Right renal pelvis (tissue), 4 donors: Measurements from ENCODE around the gene IL18R1. TPM values are rescaled to one million over a fixed set of nuclear protein-coding genes. Genes with fewer than 3 reads are reported as not detected.

Experiments
- DNase-seq, 4 donors: peaks; one replicate each; pipeline ENCODE4 v3.0.0-alpha.2; 2013; ENCODE audit warnings: low read depth in 4 of 4, low spot score in 3 of 4, missing footprints in 1 of 4
- polyA plus RNA-seq, 4 donors: library from polyadenylated mRNA; unstranded; fragments of 120-200 nt; gene quantifications; one replicate each; pipeline ENCODE4 v1.2.1, GENCODE V29; 2013; ENCODE audit not compliant: insufficient read length in 4 of 4

IL18R1 gene
- polyA plus RNA-seq, 4 donors, result 2.5 to 2.7 (median 2.5) TPM

DNA sequence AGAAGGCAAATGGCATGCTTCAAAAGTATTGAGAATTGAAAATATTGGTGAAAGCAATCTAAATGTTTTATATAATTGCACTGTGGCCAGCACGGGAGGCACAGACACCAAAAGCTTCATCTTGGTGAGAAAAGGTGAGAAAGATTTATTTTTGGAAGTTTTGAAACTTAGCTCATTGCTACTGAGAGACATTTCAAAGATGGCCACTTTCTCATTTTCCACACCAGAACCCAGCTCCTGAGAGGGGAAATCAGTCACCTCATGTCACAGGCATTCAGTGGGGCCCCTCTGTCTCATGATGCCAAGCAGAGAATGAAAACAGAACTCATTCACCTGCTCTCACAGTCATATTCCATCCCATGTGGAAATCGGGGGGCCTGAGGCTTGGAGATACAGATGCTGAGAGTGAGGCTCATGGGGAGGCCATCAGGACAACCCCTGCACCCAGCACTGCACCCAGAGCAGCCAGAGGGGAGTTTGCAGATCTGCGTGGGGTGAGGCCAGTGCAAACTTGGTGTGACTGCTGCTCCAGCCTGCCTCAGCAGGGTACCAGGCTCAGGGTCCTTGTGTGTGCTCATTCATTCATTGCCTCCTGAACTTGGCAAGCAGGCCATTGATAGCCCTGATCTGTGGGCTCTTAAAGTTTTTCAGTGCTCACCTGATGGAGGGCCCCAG, 31.4 kb downstream of the IL18R1 start:
- no peak for DNase-seq

DNA sequence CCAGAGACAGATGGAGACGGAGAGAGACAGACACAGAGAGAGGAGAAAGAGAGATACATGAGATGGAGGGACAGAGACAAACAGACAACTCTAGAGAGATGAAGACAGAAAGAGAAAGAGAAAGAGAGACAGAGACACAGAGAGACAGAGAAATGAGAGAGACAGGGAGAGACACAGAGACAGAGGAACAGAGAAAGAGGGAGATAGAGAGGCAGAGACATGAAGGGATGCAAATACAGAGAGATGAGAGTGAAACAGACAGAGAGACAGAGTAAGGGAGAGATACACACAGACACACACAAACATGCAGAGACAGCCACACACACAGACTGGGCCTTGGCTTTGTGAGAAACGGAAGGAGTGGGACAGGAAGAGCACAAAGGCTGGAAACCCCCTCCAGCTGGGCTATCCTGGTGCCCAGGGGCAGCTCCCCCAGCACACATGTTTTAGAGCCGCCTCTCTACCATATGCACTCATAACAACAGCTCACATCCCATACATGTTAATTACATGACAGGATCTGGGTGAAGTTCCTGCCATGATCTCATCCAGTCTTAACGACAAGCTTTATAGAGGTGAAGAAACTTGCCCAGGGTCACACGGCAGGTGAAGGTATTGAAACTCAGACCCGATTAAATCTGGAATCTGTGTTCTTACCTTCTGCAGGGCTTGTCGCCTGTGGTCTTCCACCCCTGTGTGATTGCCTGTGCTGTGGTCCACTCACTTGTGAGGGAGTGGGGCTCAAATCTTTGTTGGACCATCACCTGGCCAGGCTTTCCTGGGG, 32.4 kb downstream of the IL18R1 start:
- no peak for DNase-seq

DNA sequence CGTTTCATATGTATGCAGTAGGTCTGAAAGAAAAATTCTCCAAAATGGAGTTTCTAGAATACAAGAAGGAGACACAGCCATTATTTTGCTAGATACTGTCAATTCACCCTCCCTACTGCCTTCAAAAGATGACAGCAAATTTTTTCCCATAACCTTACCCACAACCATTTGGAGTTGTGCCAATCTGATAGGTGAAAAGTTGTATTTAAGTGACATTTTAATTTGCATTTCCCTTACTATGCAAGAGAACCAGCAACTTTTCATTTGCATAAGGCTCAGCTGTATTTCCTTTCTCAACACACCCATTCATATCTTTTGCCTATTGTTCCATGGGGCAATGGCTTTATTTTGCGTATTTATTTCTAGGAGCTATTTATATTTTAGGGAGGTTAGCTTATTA, 36.0 kb downstream of the IL18R1 start:
- no peak for DNase-seq

DNA sequence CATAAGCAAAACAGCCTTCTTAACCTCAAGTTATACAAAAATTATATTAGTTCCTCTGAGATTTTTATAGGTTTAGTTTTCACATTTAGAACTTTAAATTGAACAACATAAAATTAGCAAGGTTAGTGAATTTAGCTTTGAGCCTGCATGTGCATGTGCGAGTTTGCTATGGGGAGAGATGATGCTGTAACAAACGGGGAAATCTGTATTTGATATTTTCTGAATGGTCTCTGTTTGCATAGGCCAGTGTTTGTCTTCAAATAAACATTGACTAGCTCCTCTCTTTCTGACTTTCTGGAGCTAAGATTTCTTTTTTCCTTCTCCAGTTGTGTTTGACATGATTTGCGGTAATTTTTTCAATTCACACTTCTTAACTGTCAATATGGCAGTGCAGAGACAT, 36.5 kb downstream of the IL18R1 start:
- DNase-seq, result no peak

DNA sequence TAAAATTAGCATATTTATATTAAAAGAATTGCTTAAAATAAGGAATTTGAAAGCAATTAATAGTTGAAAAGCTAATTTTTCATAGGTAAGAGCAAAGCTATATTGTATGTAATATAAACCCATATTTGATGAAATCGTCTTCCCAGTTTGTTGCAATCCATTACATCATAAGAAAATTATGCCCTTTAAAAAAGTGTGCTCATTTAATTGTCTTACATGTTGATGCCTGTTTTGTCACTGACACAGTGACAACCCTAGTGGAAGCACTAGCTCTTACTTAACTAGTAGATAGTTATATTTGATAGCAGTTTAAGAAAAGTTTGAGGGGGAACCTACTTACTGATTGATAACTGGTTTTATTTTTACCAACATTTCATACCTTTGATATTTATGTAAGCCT, 37.3 kb downstream of the IL18R1 start:
- no peak for DNase-seq

DNA sequence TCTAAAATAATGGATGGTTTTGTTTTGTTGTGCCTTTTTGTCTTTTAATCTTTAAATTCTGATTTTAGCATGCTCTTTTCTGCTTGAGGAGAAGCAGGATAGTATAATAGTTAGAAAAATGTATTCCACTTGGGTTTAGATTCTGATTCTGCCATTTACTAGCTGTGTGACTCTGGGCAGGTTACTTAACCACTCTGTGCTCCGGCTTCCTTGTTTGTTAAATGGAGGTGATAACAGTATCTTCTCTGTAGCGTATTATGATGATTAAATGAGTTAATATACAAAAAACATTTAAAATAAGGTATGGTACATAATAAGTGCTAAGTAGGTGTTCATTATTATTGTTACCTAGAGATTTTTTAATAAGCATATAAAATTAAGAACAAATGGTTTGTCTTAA, 40.4 kb downstream of the IL18R1 start:
- no peak for DNase-seq

DNA sequence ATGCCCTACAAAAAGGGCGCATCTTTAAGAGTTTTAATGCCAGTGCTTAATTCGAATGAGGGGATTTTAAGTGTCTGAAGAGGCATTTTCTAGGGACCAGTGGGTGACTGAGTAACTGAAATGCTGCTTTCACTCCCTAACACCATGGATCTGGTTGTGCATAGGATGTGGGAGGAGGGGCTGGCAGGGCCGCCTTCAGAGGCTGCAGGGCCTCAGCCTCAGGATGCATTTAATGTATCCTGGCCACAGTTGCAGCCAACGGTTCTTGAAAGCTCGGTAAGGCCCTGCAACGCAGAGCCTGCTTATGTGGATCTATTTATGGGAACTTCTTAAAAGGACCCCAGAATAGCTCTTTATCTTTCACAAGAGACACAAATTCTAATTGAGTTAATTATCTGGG, 41.6 kb downstream of the IL18R1 start:
- no peak for DNase-seq

DNA sequence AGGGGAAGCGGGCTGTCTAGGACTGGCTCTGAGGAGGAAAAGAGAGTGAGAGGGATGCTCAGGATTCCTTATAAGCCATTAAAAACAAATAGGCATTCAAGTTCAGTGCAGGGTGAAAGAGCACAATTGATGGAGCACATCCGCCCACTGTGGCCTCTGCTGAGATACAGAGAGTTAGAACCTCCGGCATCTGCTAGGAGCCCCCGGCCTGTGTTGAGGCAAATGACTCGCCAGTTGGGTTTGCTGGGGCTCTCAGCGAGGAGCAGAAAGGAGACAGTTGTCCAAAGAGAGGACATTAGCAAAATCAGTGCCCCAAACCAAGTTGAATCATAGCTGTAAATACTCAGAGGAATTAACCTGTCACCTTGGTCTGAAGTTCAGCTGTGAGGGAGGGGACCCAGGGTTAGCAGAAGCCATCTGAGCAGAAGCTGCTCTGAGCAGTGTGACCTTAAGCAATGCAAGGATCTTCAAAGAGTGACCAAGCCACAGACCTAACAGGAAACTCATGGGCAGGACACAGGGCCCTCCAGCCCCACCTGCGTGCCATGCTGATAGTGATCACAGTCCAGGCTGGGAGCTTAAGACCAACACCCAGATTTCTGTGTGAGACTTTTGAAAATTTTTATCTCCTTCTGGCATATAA, 44.0 kb downstream of the IL18R1 start:
- DNase-seq, result no peak

DNA sequence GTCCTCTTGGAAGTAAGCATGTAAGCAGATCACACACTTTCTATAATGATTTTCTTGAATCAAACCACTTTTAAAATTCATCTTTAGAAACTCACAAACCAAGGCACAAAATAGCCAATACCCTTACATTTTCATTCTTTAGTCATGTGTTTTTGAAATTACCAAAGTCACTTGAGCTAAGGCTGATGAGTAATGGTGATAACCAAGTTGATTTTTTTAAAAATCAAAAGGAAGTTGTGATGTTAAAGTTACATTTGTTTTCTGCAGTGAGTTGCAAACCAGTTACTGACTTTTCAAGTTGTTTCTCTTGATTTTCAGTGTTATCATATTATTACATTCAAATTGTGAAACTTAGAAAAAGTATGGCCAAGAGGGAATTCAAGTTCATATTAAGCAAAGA, 45.9 kb downstream of the IL18R1 start:
- DNase-seq, result no peak

DNA sequence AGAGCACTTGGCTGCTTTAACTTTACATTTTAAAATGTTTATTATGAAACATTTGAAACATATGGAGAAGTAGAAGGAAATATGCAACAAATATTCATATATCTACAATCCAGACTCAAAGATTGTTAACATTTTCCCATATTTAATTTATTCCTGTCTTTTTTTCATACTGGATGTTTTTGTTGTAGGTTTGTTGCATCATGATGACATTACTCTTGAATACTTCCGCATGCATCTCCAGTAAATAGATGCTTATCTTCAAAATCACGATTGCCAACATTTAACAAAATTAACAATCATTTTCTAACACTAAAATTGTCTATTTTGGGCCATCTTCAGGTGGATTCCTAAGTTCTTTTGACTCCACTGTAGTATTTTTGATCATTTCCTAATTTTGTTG, 46.3 kb downstream of the IL18R1 start:
- DNase-seq, result no peak

DNA sequence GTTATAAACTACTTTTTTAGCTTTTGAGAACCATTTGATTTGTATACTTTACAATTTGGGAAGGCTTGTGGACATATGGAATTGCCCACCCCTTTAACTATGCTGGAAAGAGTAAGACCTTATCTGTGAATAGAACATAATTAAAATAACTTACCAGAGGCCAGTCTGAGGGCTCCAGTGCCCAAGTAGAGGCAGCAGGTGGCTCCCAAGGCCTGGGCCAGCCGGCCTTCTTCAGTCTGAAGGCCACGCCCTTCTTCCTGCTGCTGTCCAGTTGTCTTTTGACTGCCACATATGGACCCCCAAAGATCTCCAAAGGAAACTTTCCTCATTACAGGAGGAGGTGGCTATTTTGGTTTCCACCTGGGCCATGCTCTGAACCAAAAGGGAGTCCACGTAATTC, 55.4 kb downstream of the IL18R1 start:
- DNase-seq, result no peak

DNA sequence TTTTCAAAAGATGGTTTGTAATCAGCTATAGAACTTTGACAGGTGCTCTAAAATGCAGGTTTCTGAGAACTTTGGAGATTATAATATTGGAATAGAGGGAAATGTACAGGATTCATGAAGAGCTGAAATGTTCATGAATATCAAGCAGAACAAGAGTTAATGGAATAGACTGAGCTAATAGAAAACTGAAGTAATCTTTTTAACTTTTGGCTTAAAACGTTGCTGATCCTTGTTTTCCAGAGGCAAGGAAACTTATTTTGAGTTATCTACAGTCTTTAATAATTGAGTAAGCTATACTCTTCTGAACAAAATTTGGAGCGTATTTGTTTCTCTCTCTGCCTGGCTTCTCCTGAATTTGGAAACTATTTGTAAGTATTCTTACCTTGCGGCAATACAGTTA, 56.6 kb downstream of the IL18R1 start:
- no peak for DNase-seq

DNA sequence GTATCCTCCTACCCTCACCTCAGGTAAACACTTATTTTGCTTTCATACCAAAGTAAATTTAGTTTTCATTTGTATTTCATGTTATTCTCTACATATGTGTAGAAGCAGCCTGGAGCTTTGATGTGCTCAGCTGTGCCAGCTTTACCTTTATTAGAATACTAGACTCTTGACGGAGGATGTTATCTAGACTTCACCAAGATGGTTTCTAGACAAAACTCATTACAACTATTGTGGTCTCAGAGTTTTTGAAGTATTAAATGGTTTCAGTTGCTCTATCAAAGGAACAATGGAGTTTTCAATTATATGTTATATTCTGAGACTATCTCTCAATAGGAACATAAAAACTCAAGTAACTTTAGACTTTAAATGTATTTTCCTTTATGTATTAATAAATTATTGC, 62.4 kb downstream of the IL18R1 start:
- no peak for DNase-seq

DNA sequence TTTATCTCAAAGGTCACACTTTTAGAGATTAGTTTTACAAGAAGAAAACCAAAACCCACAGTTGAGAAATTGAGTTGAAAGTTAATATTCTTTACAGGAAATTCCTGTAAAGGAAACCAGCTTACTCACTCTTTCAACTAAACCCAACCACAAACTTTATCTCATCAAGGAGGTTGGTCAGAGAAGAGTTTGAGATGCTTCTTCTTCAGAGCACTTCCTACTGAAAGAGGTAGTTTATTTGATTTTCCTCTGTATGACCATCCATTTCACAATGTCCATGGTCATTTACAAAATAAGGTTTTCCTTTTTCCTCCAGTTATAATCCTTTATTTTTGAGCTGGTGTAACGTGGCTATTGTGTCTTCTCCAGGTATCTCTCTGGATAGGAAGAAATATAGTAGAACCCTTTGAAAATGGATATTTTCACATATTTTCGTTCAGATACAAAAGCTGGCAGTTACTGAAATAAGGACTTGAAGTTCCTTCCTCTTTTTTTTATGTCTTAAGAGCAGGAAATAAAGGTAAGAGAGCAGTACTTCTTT, 62.9 kb downstream of the IL18R1 start:
- no peak for DNase-seq

DNA sequence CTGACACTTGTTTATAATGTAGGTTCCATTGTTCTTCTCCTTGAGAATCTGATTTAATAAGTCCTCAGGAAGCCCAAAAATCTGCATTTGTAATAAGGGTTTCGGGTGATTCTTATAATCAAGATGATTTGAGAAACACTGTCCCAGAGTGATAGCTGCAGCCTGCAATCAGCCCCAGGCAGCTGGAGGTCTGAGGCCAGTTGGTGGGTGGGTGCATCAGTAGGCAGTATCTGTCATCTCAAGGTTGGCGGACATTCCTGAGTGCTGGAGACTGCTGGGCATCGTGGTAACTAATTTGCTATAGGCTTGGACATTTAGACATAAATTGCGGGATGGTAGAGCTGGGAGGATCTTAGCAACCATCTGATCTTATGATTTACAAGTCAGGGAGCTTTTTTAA, 64.7 kb downstream of the IL18R1 start:
- DNase-seq, result no peak

DNA sequence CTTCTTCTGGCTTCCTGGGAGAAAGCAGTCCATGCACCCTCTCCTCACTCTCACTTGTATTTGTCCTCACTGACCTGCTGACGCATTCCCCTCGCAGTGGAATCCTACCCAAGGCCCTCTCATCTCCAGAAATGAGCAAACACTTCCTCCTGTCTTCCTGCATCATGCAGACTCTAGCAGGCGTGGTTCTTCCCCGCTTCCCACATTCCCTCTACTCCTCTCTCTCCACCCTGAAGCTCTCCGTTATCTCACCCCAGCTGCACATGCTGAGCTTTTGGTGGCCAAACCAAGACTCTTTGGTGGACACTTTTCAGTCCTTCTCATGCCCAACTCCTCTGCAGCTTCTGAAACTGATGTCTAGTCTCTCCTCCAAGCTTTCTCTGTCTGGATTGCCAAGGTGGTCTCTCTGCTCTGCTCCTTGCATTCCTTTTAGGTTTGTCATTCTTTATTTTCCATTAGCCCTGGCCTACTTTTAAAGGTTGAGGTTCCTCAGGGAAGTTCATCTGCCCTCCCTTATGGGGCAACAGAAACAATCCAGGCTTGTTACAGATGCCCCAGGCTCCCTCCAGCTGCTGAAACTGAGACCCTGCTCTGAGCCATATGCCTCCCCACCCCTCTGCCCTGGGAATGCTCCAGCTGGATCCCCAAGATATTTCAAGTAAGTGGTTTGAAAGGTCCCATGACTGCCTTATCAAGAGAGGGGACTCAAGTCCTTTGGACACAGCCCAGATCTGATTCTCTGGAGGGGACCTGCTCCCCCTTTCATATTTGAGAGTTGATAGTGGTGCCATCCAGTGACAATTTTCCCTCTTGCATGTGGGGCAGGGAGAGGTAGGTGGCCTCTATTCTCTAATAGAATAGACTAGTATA, 66.5 kb downstream of the IL18R1 start:
- DNase-seq, result no peak

DNA sequence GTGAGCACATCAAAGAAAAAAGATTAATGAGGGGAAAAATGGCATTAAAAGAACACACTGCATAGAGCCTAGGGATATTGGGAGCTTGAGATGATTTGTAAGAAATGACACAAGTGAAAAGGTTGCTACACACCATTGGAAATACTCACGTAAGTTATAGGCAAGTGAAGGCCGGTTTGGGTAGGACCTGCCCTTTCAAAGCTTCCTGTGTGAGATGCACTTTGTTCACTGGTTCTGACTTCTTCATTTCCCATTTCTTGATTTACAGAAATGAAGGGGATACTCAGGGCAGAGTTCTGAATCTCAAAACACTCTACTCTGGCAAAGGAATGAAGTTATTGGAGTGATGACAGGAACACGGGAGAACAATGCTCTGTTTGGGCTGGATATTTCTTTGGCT, 67.3 kb downstream of the IL18R1 start, which contains the start of gene IL18RAP:
Gene IL18RAP (plus strand): TSS at position 251 of the 400 bp plus-strand sequence. CDS start 118 bp downstream, at position 369.
- no peak for DNase-seq

DNA sequence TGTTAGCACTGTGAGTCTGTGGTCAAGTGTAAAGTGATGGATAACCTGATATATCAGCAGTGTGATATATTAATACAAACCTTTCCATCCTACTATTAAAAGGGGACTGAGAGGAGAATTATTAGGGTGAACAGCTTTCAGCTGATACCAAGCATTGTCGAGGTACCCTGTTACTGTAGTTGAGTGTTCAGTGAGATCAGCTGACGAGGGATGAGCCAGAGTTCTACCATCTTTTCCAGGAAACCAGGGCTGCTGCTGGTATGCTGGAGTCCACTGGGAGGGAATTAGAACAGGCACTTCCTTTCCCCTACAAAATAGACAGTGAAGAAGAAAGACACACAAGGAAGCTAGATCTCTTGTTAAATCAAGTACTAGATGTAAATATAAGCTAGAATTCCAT, 67.8 kb downstream of the IL18R1 start:
- no peak for DNase-seq

DNA sequence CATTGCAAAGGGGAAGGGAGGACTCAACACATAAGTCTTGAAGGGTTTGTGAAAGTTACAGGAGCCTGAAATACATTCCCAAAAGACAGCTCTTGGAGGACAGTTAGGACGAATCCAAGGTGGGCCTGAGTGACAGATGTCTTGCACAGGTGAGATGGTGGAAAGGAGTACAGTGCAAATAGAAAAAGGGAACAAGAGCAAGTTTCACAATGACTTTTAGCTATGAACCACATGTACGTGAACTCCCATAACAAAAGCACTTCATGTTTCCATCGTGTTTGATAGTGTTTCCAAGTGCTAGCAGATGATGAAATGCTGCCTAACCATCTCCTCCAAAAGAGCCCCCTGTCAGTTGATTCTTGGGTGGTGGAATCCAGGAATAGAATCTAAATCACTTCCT, 69.2 kb downstream of the IL18R1 start:
- DNase-seq, result no peak

DNA sequence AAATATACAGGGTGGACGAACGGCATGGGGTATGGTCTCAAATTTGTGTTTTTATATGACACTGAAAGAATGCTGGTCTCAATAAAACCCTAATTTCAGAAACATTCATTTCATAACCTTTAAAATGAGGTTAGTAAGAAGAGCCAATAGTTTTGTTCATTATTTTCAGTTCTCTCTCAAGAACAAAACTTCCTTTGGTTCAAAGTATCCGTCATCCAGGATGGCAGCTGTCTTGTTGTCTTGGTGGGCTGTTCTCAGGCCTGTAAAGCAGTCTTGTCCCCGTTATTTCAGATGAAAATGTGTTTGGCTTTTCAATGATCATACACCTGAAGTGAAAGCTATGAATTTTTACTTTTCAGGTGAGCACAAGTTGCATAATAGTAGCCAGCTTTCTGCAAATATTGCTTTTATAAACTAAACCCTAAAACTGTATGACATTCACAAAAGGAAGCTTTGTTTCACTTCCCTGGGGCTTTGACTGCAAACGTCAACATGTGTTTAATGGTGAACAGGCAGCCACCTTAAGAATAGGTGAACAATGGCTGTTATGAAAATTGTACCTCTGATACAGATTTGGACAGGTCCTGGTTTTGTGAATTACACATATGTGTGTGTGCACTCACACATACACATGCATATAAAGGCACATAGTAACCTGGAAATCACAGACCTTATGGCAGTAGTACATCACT, 70.0 kb downstream of the IL18R1 start:
- DNase-seq, result no peak
